Breast epithelium (tissue), 4 donors: ENCODE results near the gene ADGRL3. TPM values are rescaled to one million over a fixed set of nuclear protein-coding genes. Genes with fewer than 3 reads are reported as not detected.

ENCODE experiments used
- DNase-seq, 2 donors: peaks; one replicate each; pipeline ENCODE4 v3.0.0-alpha.2; 2019; ENCODE audit warnings: low spot score in 2 of 2
- H3K27ac ChIP-seq, 2 donors: fragments of 200-600 bp; sonication (generic) in 1 of 2; one replicate each; pipeline ENCODE4 v1.5.1; 2016 to 2019; ENCODE audit warnings: mild to moderate bottlenecking in 1 of 2
- H3K27me3 ChIP-seq, 2 donors: fragments of 200-600 bp; sonication (generic) in 1 of 2; one replicate each; pipeline versions ENCODE4 v1.5.1 to v1.6.0; 2017 to 2019; ENCODE audit warnings: control low read depth in 1 of 2, mild to moderate bottlenecking in 1 of 2
- H3K36me3 ChIP-seq: fragments of 200-600 bp; one replicate; pipeline ENCODE4 v1.5.1; 2019
- H3K4me1 ChIP-seq, 2 donors: fragments of 200-600 bp; sonication (generic); one replicate each; pipeline ENCODE4 v1.5.1; 2016 to 2019; ENCODE audit warnings: control low read depth in 1 of 2
- H3K4me3 ChIP-seq, 3 donors: fragments of 200-600 bp; sonication (generic); 1 replicate in 2 of 3; 2 replicates in 1 of 3; pipeline ENCODE4 v1.5.1; 2016 to 2019; ENCODE audit warnings: mild to moderate bottlenecking in 3 of 3, moderate library complexity in 2 of 3
- H3K9me3 ChIP-seq, 2 donors: fragments of 200-600 bp; sonication (generic) in 1 of 2; one replicate each; pipeline ENCODE4 v1.5.1; 2016 to 2019; ENCODE audit warnings: control low read depth in 1 of 2
- POLR2A ChIP-seq: fragments of 450-650 bp; IDR thresholded peaks from one replicate; pipeline ENCODE4 v1.6.1; 2016; ENCODE audit warnings: antibody characterized with exemption, mild to moderate bottlenecking, moderate library complexity
- POLR2AphosphoS5 ChIP-seq, 3 donors: sonication (generic); formaldehyde crosslinking; IDR thresholded peaks; one replicate each; pipeline ENCODE4 v1.6.1; 2017; ENCODE audit warnings: antibody characterized with exemption in 3 of 3
- intact Hi-C: fragments of 100-400 bp; cut with DNase I; formaldehyde crosslinking; loops from one replicate; pipeline ENCODE4 v1.15.1; 2023; ENCODE audit warnings: low total_unique reads
- total RNA-seq, 3 donors: library from RNA; depleted of rRNA; stranded (reverse); fragments of >200 nt; gene quantifications; one replicate each; pipeline ENCODE4 v1.1.0, GENCODE V29; 2016
- TF ChIP-seq, protein P1 (sequence below), 3 donors: fragments of 450-650 bp; IDR thresholded peaks; one replicate each; pipeline ENCODE4 v1.5.1; 2016 to 2017; ENCODE audit warnings: antibody characterized with exemption in 3 of 3, mild to moderate bottlenecking in 3 of 3, moderate library complexity in 3 of 3

ADGRL3 gene
- total RNA-seq, 3 donors from 2014 or later: 4.2 to 8.2 (median 6.6) TPM

DNA sequence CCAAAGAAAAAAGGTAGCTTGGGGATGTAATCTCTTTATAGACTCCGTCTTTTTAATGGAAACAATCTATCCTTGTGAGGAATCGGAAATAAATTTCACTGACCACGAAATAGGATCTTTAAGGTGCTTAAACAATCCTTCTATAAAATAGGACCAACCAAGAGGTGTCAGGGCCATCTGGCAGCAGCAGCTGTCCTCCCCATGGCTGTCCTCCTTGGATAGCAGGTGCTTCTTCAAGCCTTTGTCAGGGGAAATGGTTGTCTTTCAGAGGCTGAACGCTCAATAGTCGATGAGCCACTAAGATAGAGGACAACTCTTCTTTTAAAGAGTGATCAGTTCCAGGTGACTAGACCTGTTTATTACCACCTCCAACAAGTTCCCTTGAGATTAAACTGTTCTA is 231.0 kb downstream of the ADGRL3 start:
- no peak for TF ChIP-seq POLR2A
- TF ChIP-seq, protein P1, sequence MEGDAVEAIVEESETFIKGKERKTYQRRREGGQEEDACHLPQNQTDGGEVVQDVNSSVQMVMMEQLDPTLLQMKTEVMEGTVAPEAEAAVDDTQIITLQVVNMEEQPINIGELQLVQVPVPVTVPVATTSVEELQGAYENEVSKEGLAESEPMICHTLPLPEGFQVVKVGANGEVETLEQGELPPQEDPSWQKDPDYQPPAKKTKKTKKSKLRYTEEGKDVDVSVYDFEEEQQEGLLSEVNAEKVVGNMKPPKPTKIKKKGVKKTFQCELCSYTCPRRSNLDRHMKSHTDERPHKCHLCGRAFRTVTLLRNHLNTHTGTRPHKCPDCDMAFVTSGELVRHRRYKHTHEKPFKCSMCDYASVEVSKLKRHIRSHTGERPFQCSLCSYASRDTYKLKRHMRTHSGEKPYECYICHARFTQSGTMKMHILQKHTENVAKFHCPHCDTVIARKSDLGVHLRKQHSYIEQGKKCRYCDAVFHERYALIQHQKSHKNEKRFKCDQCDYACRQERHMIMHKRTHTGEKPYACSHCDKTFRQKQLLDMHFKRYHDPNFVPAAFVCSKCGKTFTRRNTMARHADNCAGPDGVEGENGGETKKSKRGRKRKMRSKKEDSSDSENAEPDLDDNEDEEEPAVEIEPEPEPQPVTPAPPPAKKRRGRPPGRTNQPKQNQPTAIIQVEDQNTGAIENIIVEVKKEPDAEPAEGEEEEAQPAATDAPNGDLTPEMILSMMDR (IDR thresholded peaks at IDR 0.05): no peak
- no peak for TF ChIP-seq POLR2AphosphoS5 (IDR thresholded peaks at IDR 0.05)
- no peak for DNase-seq

DNA sequence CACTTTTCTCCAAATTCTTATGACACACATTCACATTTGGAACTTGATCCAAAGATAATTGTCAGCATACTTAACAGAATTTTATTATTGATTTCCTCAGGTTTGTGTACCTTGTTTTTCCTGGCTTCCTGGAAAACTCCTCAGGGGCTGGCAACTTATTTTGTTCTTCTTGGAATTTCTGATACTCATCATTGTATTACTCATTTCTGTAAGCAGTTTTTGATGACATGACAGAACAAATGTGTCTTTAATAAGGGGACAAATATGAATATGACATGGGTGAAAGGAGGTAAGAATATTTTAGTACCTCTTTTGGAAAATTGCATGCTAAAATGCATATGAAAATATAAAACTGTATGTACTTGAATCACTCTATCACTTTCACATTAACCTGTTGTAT is 237.8 kb downstream of the ADGRL3 start:
- H3K4me1 ChIP-seq: no peaks in the 10 kb centered on the region
- no peaks in the 10 kb centered on the region for H3K27me3 ChIP-seq
- no peak overlapping the region for H3K4me3 ChIP-seq
- no peak overlapping the region for H3K27ac ChIP-seq
- H3K9me3 ChIP-seq: no peaks in the 10 kb centered on the region
- no peaks in the 10 kb centered on the region for H3K36me3 ChIP-seq
- DNase-seq: no peak
- TF ChIP-seq POLR2AphosphoS5 (IDR thresholded peaks at IDR 0.05): no peak
- TF ChIP-seq, protein P1 (IDR thresholded peaks at IDR 0.05): no peak
- no peak for TF ChIP-seq POLR2A
- intact Hi-C loops: no loop called here

More for the DNA sequence above, 231.0 kb downstream of the ADGRL3 start:
- intact Hi-C loops: loop anchor here (5.0 kb wide), 1 partner anchor 41 kb away; no protein-coding TSS in a partner anchor
- Histone ChIP-seq H3K27me3 (no peaks in the 10 kb centered on the region), H3K4me1 (no peaks in the 10 kb centered on the region), H3K9me3 (peaks cover 0 to 5% of the 10 kb centered on the region in 2 donors), H3K27ac (no peak overlapping the region), H3K36me3 (no peaks in the 10 kb centered on the region), H3K4me3 (no peak overlapping the region)

DNA sequence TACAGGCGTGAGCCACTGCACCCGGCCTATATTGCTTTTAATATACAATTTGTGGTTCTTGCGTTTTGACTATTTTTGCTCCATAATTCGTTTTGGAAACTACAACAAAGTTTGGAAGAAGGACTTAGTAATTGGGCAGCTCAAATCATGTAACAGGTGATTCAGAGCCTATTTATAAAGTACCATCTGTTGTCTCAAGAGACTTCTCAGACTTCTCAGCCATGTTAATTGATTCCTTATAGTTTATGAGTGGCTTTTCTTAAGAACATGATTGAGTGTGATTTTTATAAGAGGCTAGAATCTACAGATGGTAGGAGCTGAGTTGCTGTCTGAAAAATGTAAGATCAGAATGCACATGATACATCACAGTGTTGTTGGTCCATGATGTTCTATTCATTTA is 240.2 kb downstream of the ADGRL3 start:
- TF ChIP-seq POLR2A (no peak), POLR2AphosphoS5 (IDR thresholded peaks at IDR 0.05) (no peak)
- TF ChIP-seq, protein P1 (IDR thresholded peaks at IDR 0.05): no peak

DNA sequence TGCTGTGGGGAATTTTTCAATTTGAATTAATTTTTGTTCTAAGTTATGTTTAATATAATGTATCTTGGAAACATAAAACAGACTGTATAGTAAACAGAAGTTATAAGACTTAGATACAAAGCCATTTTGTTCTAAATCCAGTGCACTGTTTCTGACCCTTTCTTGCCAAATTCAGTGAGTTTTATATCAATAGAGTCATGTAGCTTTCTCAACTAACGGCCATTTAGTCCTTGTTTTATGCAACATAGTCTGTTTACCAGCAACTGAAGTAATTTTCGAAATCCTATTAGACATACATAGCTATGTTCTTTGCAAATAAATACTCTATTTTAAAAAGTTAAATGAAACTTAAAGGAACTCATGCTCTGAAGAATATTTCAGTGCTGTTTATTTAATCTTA is 242.8 kb downstream of the ADGRL3 start:
- TF ChIP-seq, protein P1 (IDR thresholded peaks at IDR 0.05): no peak
- TF ChIP-seq POLR2AphosphoS5 (IDR thresholded peaks at IDR 0.05) (no peak), POLR2A (no peak)
- no peaks in the 10 kb centered on the region for H3K4me1 ChIP-seq
- no peak overlapping the region for H3K4me3 ChIP-seq
- H3K27me3 ChIP-seq: no peaks in the 10 kb centered on the region
- no peak for DNase-seq
- no peak overlapping the region for H3K27ac ChIP-seq
- no peaks in the 10 kb centered on the region for H3K9me3 ChIP-seq
- intact Hi-C loops: no loop called here
- H3K36me3 ChIP-seq: no peaks in the 10 kb centered on the region

More for the DNA sequence above, 240.2 kb downstream of the ADGRL3 start:
- H3K9me3 ChIP-seq: no peaks in the 10 kb centered on the region
- no peak for DNase-seq
- intact Hi-C loops: no loop called here
- H3K27ac ChIP-seq: no peak overlapping the region
- H3K27me3 ChIP-seq: no peaks in the 10 kb centered on the region
- H3K4me1 ChIP-seq: no peaks in the 10 kb centered on the region
- no peak overlapping the region for H3K4me3 ChIP-seq
- H3K36me3 ChIP-seq: no peaks in the 10 kb centered on the region

DNA sequence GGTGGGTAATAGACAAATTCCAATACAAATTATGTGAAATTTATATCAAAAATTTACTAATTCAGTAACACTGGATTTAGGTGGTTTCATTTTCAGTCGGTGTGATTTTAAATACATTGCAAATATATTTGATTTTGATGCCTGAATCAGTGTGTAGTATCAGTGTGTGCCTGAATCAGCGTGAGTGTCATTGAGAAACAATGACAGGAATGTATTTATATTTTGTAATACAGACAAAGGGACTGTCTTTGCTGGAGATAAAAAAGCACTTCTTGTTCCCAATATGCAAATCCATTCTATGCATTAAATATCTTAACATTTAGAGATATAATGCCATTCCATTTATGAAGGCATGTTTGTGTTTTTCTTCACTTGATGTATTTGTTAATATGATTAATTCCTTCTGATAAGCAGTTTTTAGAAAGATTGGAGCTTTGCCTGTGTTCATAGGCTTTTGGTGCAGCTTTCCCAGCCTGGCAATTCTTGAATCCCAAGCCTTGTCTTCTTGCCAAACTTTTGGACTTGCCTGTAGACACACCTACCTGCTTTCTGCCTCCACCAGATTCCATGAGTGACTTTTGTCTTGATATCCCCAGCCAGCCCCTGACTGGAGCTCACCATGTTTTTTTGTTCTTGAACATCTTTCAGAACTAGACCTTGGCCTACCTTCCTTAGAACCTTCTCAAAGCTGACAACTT is 243.8 kb downstream of the ADGRL3 start:
- DNase-seq: no peak
- H3K36me3 ChIP-seq: no peaks in the 10 kb centered on the region
- H3K27ac ChIP-seq: no peak overlapping the region
- TF ChIP-seq POLR2A: no peak
- H3K27me3 ChIP-seq: no peaks in the 10 kb centered on the region
- no peaks in the 10 kb centered on the region for H3K4me1 ChIP-seq
- H3K4me3 ChIP-seq: no peak overlapping the region
- intact Hi-C loops: no loop called here
- H3K9me3 ChIP-seq: no peaks in the 10 kb centered on the region
